ENCODE data around the gene CXCL1. TPM values are rescaled to one million over a fixed set of nuclear protein-coding genes. Genes with fewer than 3 reads are reported as not detected.

CXCL1 gene
- 78.3 and 166 TPM in 2 replicates for total RNA-seq

GRCh38 chr4:73869130-73870055 is at the start of gene CXCL1:
TSS of gene CXCL1 (plus strand) at chr4:73869393. CDS start at chr4:73869471, 78 bp downstream.

GRCh38 chr4:73836373-73837279 is 32.6 kb upstream of the CXCL1 start, which contains the start of gene CXCL6:
TSS of gene CXCL6 (plus strand) at chr4:73836678. CDS start at chr4:73836751, 73 bp downstream.

GRCh38 chr4:73853246-73853704 is 15.9 kb upstream of the CXCL1 start, which contains the start of gene PF4V1:
TSS of gene PF4V1 (plus strand) at chr4:73853296. CDS start at chr4:73853363, 67 bp downstream.

Other genes starting within 250 kb of the CXCL1 start
- under 0.01 and 0.16 TPM in 2 replicates for gene RASSF6, start 249.0 kb upstream of the CXCL1 start, total RNA-seq
- gene CXCL8, start 128.8 kb upstream of the CXCL1 start, total RNA-seq: 2.1 and 25.8 TPM in 2 replicates
- 14.4 and 15.5 TPM in 2 replicates for gene CXCL6, start 32.7 kb upstream of the CXCL1 start, total RNA-seq
- gene PF4V1, start 16.1 kb upstream of the CXCL1 start, total RNA-seq: not detected in 2 replicates
- gene PF4, start 112.6 kb downstream of the CXCL1 start, total RNA-seq: not detected in 2 replicates
- gene PPBP, start 118.8 kb downstream of the CXCL1 start, total RNA-seq: not detected in 2 replicates
- gene CXCL5, start 129.3 kb downstream of the CXCL1 start, total RNA-seq: 0.61 and 2.8 TPM in 2 replicates
- 1.1 and 5.2 TPM in 2 replicates for gene CXCL3, start 169.3 kb downstream of the CXCL1 start, total RNA-seq
- gene CXCL2, start 229.8 kb downstream of the CXCL1 start, total RNA-seq: 2.7 and 8.6 TPM in 2 replicates